Hepatocyte (in vitro differentiated cells): ENCODE data around the gene METTL14. TPM values are rescaled to one million over a fixed set of nuclear protein-coding genes. Genes with fewer than 3 reads are reported as not detected.

Source experiments
- DNase-seq: peaks from one replicate; pipeline ENCODE4 v3.0.0-alpha.2; 2016; ENCODE audit warnings: low spot score
- H2AFZ ChIP-seq: fragments of 200-600 bp; sonication (generic); 2 replicates; pipeline ENCODE4 v1.6.0; 2016; ENCODE audit warnings: antibody characterized with exemption, mild to moderate bottlenecking
- H3K27ac ChIP-seq: fragments of 200-600 bp; sonication (generic); 2 replicates; pipeline ENCODE4 v1.5.1; 2016; ENCODE audit warnings: mild to moderate bottlenecking
- H3K27me3 ChIP-seq: fragments of 200-600 bp; sonication (generic); 2 replicates; pipeline ENCODE4 v1.6.1; 2016
- H3K36me3 ChIP-seq: fragments of 200-600 bp; sonication (generic); replicated peaks from 2 replicates; pipeline ENCODE4 v1.5.1; 2016; ENCODE audit warnings: low read depth; ENCODE audit not compliant: insufficient read depth
- H3K4me1 ChIP-seq: fragments of 200-600 bp; sonication (generic); 2 replicates; pipeline ENCODE4 v1.5.1; 2016; ENCODE audit warnings: mild to moderate bottlenecking, moderate library complexity; ENCODE audit not compliant: insufficient read depth
- H3K4me2 ChIP-seq: fragments of 200-600 bp; sonication (generic); 2 replicates; pipeline ENCODE4 v1.6.0; 2016
- H3K4me3 ChIP-seq: fragments of 200-600 bp; sonication (generic); 2 replicates; pipeline ENCODE4 v1.5.1; 2016; ENCODE audit warnings: mild to moderate bottlenecking
- H3K79me2 ChIP-seq: fragments of 200-600 bp; sonication (generic); 2 replicates; pipeline ENCODE4 v1.6.0; 2017; ENCODE audit warnings: mild to moderate bottlenecking
- H3K9me2 ChIP-seq: fragments of 200-600 bp; sonication (generic); replicated peaks from 2 replicates; pipeline ENCODE4 v1.6.0; 2017; ENCODE audit warnings: mild to moderate bottlenecking; ENCODE audit not compliant: insufficient read depth
- H3K9me3 ChIP-seq: fragments of 200-600 bp; sonication (generic); 2 replicates; pipeline ENCODE4 v1.5.1; 2016; ENCODE audit warnings: low read depth, mild to moderate bottlenecking
- H4K20me1 ChIP-seq: fragments of 200-600 bp; sonication (generic); 2 replicates; pipeline ENCODE4 v1.6.0; 2016; ENCODE audit warnings: mild to moderate bottlenecking; ENCODE audit not compliant: insufficient read depth, poor library complexity, severe bottlenecking
- CTCF ChIP-seq: fragments of 200-600 bp; sonication (generic); IDR thresholded peaks from 2 replicates; pipeline ENCODE4 v1.5.1; 2016; ENCODE audit warnings: antibody characterized with exemption, mild to moderate bottlenecking; ENCODE audit not compliant: poor library complexity
- EZH2 ChIP-seq: fragments of 200-600 bp; sonication (generic); IDR thresholded peaks from 2 replicates; pipeline ENCODE4 v1.6.1; 2016; ENCODE audit warnings: antibody characterized with exemption, mild to moderate bottlenecking, borderline replicate concordance
- EZH2phosphoT487 ChIP-seq: fragments of 200-600 bp; sonication (generic); IDR thresholded peaks from one replicate; pipeline ENCODE4 v1.6.1; 2018; ENCODE audit warnings: antibody characterized with exemption, mild to moderate bottlenecking, low read depth, moderate library complexity; ENCODE audit not compliant: unreplicated experiment, severe bottlenecking
- WGBS: methylation state at CpG from one replicate; pipeline ENCODE4 v1.1.6; 2016; ENCODE audit warnings: low lambda C conversion rate; ENCODE audit errors: missing lambda C conversion rate; 5-methylcytosine and 5-hydroxymethylcytosine counted together
- polyA plus RNA-seq: library from polyadenylated mRNA; unstranded; fragments of >200 nt; fragmentation: Nextera tagmentation; extraction: Ambion mirVana; gene quantifications from 2 replicates; pipeline ENCODE4 v1.2.1, GENCODE V29; 2016
- total RNA-seq: library from RNA; depleted of rRNA; stranded (reverse); fragments of >200 nt; gene quantifications from 2 replicates; pipeline ENCODE4 v1.2.3, GENCODE V29; 2014

Gene METTL14
- total and polyA plus RNA-seq, 2 experiments from 2014 or later, result 18.3 to 24.4 TPM

GRCh38 chr4:118730683-118731082 lies 45.5 kb downstream of the METTL14 start:
- no peak for DNase-seq
- H3K9me3 ChIP-seq, result no peaks in the 10 kb centered on the region
- no peaks in the 10 kb centered on the region for H4K20me1 ChIP-seq
- no peaks in the 10 kb centered on the region for H3K9me2 ChIP-seq
- no peak overlapping the region for H3K4me2 ChIP-seq
- no peak for TF ChIP-seq EZH2phosphoT487
- TF ChIP-seq EZH2, result no peak
- no peak for TF ChIP-seq CTCF
- H3K4me3 ChIP-seq, result no peak overlapping the region
- H3K36me3 ChIP-seq, result peaks cover 4% of the 10 kb centered on the region
- no peaks in the 10 kb centered on the region for H3K4me1 ChIP-seq
- no peaks in the 10 kb centered on the region for H3K79me2 ChIP-seq
- no peak overlapping the region for H3K27ac ChIP-seq
- no peaks in the 10 kb centered on the region for H3K27me3 ChIP-seq
- H2AFZ ChIP-seq, result no peak overlapping the region

DNA sequence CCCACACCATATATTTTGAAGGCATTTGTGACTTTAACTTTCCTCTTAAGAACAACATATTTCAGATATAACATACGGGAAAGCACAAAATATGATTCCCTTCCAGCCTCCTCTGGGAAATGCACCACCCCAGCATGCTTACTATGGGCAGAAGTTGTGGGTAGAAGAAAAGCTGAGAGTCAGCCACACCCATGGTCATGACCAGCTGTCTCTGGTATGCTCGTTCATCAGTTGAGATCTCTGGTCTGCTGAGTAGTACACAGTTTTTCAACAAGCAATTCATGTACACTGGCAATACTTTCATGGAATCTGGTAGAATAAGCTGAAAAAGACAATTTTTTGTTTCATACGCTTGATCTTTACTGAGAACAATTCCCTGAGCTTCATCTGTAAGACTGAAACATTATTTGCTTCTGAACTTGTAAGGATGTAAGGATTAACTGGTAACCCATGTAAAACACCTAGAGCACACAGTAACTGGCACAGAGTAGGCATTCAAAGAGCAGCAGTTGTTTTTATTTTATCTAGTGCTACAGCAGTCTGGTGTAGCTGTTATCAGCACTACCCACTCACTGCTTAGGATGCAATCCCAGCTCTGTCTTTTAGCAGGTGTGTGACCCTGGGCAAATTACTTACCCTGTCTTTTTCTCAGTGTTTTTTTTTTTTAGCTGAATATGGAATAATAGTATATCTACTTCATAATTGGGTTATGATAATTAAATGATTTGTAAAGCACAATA lies 47.6 kb downstream of the METTL14 start:
- DNase-seq, result no peak
- Histone ChIP-seq H3K27ac (no peak overlapping the region), H3K79me2 (no peaks in the 10 kb centered on the region), H3K36me3 (peaks cover 1% of the 10 kb centered on the region), H3K9me3 (no peaks in the 10 kb centered on the region), H3K27me3 (no peaks in the 10 kb centered on the region), H3K9me2 (no peaks in the 10 kb centered on the region), H4K20me1 (no peaks in the 10 kb centered on the region), H3K4me1 (no peaks in the 10 kb centered on the region), H2AFZ (no peak overlapping the region), H3K4me3 (no peak overlapping the region), H3K4me2 (no peak overlapping the region)
- TF ChIP-seq CTCF (no peak), EZH2phosphoT487 (no peak), EZH2 (no peak)
- 76% methylated on average over 3 of the region's 3 CpGs for WGBS

DNA sequence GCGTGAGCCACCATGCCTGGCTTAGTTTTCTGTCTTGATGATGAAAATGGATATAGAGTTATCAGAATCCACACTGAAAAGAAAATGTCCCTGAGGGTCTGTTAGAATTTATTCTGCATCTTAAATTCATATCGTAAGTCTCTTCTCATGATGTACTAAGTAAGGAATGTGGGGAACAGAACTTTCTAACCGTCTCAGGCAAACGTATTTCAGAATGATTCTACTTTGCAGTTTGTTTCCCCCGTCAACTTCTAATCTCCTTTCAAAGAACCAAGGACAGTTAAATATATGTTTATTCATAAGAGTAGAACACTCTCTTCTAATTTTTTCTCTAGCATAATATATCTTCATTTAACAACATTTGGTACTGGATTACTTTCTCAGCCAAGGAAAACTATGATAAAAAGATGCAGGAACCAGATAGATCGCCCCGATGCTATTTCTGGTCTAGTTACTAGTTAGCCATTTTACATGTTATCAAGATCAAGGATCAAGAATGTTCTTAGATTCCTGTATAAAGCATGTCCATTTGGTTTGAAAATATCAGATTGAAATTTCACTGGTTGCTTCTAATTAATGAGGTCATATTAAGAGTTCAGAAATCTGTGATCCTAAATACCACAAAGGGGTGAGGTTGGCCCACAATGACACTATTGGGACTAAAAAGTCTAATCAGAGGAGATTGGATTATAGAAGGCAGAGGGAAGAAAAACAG lies 49.5 kb downstream of the METTL14 start:
- H3K27me3 ChIP-seq, result no peaks in the 10 kb centered on the region
- H3K4me1 ChIP-seq, result no peaks in the 10 kb centered on the region
- H3K79me2 ChIP-seq, result no peaks in the 10 kb centered on the region
- H2AFZ ChIP-seq, result no peak overlapping the region
- no peaks in the 10 kb centered on the region for H3K9me2 ChIP-seq
- H3K4me3 ChIP-seq, result no peak overlapping the region
- no peak for TF ChIP-seq EZH2
- TF ChIP-seq EZH2phosphoT487, result no peak
- TF ChIP-seq CTCF, result no peak
- H3K27ac ChIP-seq, result peak overlapping the region; percentile 20
- H4K20me1 ChIP-seq, result no peaks in the 10 kb centered on the region
- no peaks in the 10 kb centered on the region for H3K36me3 ChIP-seq
- 79% methylated on average over 7 of the region's 7 CpGs for WGBS
- no peak overlapping the region for H3K4me2 ChIP-seq
- no peak for DNase-seq
- no peaks in the 10 kb centered on the region for H3K9me3 ChIP-seq
